ENCODE results near the gene CPA4.

The CPA4 gene

DNA sequence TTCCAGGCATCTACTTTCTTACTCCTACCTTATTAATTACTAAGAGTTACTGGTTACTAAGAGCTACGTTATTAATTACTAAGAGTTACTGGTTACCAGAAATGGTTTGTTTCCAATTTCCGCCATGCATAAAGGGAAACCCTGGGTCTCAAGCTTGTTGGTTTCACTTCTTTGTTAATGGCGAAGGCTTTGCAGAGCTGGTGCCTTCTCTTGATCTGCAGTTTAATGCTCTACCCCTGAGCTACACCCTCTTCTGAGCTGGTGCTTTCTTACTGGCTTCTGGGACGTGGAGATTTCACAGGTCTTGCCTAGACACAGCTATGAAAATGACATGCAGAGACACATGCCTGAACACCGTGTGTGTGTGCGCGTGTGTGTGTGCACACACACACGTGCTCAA, 560 bp downstream of the CPA4 start:
- Histone ChIP-seq H3K9me3 (ENCODE audit: low read length) (no peaks in the 10 kb centered on the region), H3K4me3 (ENCODE audit: low read depth in 1 of 2, low read length in 2 of 2) (no peak overlapping the region), H3K9ac (ENCODE audit: low read length) (no peak overlapping the region), H3K27me3 (ENCODE audit: control insufficient read depth in 1 of 2, insufficient read depth in 2 of 2, low read length in 2 of 2) (no peaks in the 10 kb centered on the region), H3K36me3 (ENCODE audit: insufficient read depth, low read length) (no peaks in the 10 kb centered on the region), H3K27ac (ENCODE audit: low read depth, low read length) (no peak overlapping the region), H3K4me1 (ENCODE audit: insufficient read depth, low read length) (no peaks in the 10 kb centered on the region)

DNA sequence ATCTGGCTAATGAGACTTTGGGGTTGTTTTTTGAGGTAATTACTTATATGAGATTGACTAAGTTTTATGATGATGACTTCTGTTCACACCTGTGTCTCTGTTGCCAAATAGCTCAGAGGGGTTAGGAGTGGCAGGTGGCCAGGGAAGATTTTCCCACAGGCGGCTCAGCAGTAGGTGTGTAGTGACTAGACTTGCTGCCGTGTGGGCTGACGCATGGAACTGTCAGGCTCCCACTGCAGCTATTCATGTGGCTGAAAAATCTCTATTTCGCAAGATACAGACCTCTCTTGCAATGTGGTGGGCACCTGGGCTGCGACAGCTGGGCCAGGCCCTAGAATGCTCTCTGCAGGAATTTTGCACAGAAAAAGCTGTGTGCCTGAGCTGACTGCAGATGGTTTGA, 1.4 kb downstream of the CPA4 start:
- H3K27me3 ChIP-seq (ENCODE audit: control insufficient read depth in 1 of 2, insufficient read depth in 2 of 2, low read length in 2 of 2) = no peaks in the 10 kb centered on the region
- no peak overlapping the region for H3K9ac ChIP-seq (ENCODE audit: low read length)
- H3K9me3 ChIP-seq (ENCODE audit: low read length) = no peaks in the 10 kb centered on the region
- no peak overlapping the region for H3K4me3 ChIP-seq (ENCODE audit: low read depth in 1 of 2, low read length in 2 of 2)
- no peak overlapping the region for H3K27ac ChIP-seq (ENCODE audit: low read depth, low read length)
- no peaks in the 10 kb centered on the region for H3K36me3 ChIP-seq (ENCODE audit: insufficient read depth, low read length)
- no peaks in the 10 kb centered on the region for H3K4me1 ChIP-seq (ENCODE audit: insufficient read depth, low read length)

- Histone ChIP-seq H3K27me3 (ENCODE audit: control insufficient read depth in 1 of 2, insufficient read depth in 2 of 2, low read length in 2 of 2) (no peaks in the 10 kb centered on the region), H3K9me3 (ENCODE audit: low read length) (no peaks in the 10 kb centered on the region), H3K36me3 (ENCODE audit: insufficient read depth, low read length) (no peaks in the 10 kb centered on the region), H3K4me1 (ENCODE audit: insufficient read depth, low read length) (no peaks in the 10 kb centered on the region), H3K4me3 (ENCODE audit: low read depth in 1 of 2, low read length in 2 of 2) (no peak overlapping the region), H3K27ac (ENCODE audit: low read depth, low read length) (no peak overlapping the region), H3K9ac (ENCODE audit: low read length) (no peak overlapping the region)
These were observed 3.4 kb downstream of the CPA4 start for GRCh38 chr7:130296221-130296951.

GRCh38 chr7:130297628-130298543, 4.9 kb downstream of the CPA4 start:
- no peaks in the 10 kb centered on the region for H3K9me3 ChIP-seq (ENCODE audit: low read length)
- no peak overlapping the region for H3K9ac ChIP-seq (ENCODE audit: low read length)
- H3K4me1 ChIP-seq (ENCODE audit: insufficient read depth, low read length) = no peaks in the 10 kb centered on the region
- H3K27ac ChIP-seq (ENCODE audit: low read depth, low read length) = no peak overlapping the region
- no peak overlapping the region for H3K4me3 ChIP-seq (ENCODE audit: low read depth in 1 of 2, low read length in 2 of 2)
- no peaks in the 10 kb centered on the region for H3K27me3 ChIP-seq (ENCODE audit: control insufficient read depth in 1 of 2, insufficient read depth in 2 of 2, low read length in 2 of 2)
- H3K36me3 ChIP-seq (ENCODE audit: insufficient read depth, low read length) = no peaks in the 10 kb centered on the region

- Histone ChIP-seq H3K9me3 (ENCODE audit: low read length) (no peaks in the 10 kb centered on the region), H3K27ac (ENCODE audit: low read depth, low read length) (no peak overlapping the region), H3K9ac (ENCODE audit: low read length) (no peak overlapping the region), H3K4me1 (ENCODE audit: insufficient read depth, low read length) (no peaks in the 10 kb centered on the region), H3K4me3 (ENCODE audit: low read depth in 1 of 2, low read length in 2 of 2) (no peak overlapping the region), H3K27me3 (ENCODE audit: control insufficient read depth in 1 of 2, insufficient read depth in 2 of 2, low read length in 2 of 2) (no peaks in the 10 kb centered on the region), H3K36me3 (ENCODE audit: insufficient read depth, low read length) (no peaks in the 10 kb centered on the region)
These were observed 5.8 kb downstream of the CPA4 start for GRCh38 chr7:130298544-130299326.

- H3K9me3 ChIP-seq (ENCODE audit: low read length) = no peaks in the 10 kb centered on the region
- no peaks in the 10 kb centered on the region for H3K36me3 ChIP-seq (ENCODE audit: insufficient read depth, low read length)
- H3K4me3 ChIP-seq (ENCODE audit: low read depth in 1 of 2, low read length in 2 of 2) = no peak overlapping the region
- H3K4me1 ChIP-seq (ENCODE audit: insufficient read depth, low read length) = no peaks in the 10 kb centered on the region
- no peak overlapping the region for H3K9ac ChIP-seq (ENCODE audit: low read length)
- H3K27ac ChIP-seq (ENCODE audit: low read depth, low read length) = no peak overlapping the region
- no peaks in the 10 kb centered on the region for H3K27me3 ChIP-seq (ENCODE audit: control insufficient read depth in 1 of 2, insufficient read depth in 2 of 2, low read length in 2 of 2)
These were observed 6.9 kb downstream of the CPA4 start for GRCh38 chr7:130299866-130300265.

DNA sequence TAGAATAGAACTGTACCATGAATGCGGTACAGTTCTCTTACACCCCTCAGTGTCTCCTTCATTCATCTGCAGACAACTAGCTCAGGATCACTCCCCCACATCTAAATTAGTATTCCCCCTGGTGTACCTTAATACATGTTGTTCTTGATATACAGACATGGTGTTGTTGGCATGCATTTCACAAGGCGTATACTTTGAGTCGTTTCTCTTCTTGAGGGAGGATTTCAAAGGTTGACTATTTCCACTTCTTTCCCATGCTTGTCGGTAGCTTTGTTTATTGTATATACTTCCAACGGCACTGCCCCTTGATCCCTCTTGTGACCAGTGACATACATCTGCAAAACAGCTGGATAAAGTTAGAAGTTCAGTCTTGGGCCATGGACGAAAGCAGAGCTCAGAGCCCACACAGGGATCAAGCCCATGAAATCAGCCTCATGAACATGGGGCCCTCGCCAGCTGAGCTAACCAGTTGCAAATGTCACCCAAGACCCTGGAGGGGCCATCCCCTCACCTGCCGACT, 8.6 kb downstream of the CPA4 start:
- Histone ChIP-seq H3K4me3 (ENCODE audit: low read depth in 1 of 2, low read length in 2 of 2) (no peak overlapping the region), H3K27ac (ENCODE audit: low read depth, low read length) (no peak overlapping the region), H3K9me3 (ENCODE audit: low read length) (no peaks in the 10 kb centered on the region), H3K27me3 (ENCODE audit: control insufficient read depth in 1 of 2, insufficient read depth in 2 of 2, low read length in 2 of 2) (no peaks in the 10 kb centered on the region), H3K4me1 (ENCODE audit: insufficient read depth, low read length) (no peaks in the 10 kb centered on the region), H3K36me3 (ENCODE audit: insufficient read depth, low read length) (no peaks in the 10 kb centered on the region), H3K9ac (ENCODE audit: low read length) (no peak overlapping the region)

DNA sequence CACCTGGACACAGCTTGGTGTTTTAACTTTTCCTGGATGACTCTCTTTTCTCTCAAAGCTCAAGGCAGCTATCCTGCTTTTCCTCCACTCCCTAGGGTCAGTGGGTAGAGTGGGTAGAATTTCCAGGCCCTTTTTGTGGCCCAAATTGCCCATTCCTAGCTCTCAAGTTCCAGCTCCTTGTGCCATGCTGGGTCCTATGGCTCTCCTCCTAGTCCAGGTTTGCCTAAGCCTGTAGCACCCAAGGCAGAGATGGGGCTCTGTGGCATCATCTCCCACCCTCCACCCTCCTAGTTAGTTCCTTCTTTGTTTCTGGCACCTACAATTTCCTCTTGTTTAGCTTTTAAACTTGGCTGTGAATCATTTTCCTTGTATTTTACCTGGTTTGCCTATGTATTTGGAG, 9.7 kb downstream of the CPA4 start:
- no peak overlapping the region for H3K27ac ChIP-seq (ENCODE audit: low read depth, low read length)
- no peak overlapping the region for H3K4me3 ChIP-seq (ENCODE audit: low read depth in 1 of 2, low read length in 2 of 2)
- H3K36me3 ChIP-seq (ENCODE audit: insufficient read depth, low read length) = no peaks in the 10 kb centered on the region
- H3K9ac ChIP-seq (ENCODE audit: low read length) = no peak overlapping the region
- no peaks in the 10 kb centered on the region for H3K4me1 ChIP-seq (ENCODE audit: insufficient read depth, low read length)
- no peaks in the 10 kb centered on the region for H3K9me3 ChIP-seq (ENCODE audit: low read length)
- no peaks in the 10 kb centered on the region for H3K27me3 ChIP-seq (ENCODE audit: control insufficient read depth in 1 of 2, insufficient read depth in 2 of 2, low read length in 2 of 2)

GRCh38 chr7:130303127-130303526, 10.2 kb downstream of the CPA4 start:
- Histone ChIP-seq H3K4me3 (ENCODE audit: low read depth in 1 of 2, low read length in 2 of 2) (no peak overlapping the region), H3K4me1 (ENCODE audit: insufficient read depth, low read length) (no peaks in the 10 kb centered on the region), H3K9ac (ENCODE audit: low read length) (no peak overlapping the region), H3K27ac (ENCODE audit: low read depth, low read length) (no peak overlapping the region), H3K9me3 (ENCODE audit: low read length) (no peaks in the 10 kb centered on the region), H3K36me3 (ENCODE audit: insufficient read depth, low read length) (no peaks in the 10 kb centered on the region), H3K27me3 (ENCODE audit: control insufficient read depth in 1 of 2, insufficient read depth in 2 of 2, low read length in 2 of 2) (no peaks in the 10 kb centered on the region)

DNA sequence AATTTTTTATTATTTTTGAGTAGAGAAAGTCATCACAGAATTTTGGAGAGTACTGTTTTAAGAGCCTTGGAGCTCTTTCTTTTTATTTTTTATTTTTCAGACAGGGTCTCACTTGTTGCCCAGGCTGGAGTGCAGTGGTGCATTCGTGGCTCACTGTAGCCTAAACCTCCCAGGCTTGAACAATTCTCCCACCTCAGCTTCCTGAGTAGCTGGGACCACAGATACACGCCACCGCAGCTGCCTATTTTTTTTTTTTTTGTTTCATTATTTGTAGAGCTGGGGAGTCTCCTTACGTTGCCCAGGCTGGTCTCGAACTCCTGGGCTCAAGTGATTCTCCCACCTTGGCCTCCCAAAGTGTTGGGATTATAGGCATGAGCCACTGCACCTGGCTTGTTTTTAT, 10.6 kb downstream of the CPA4 start:
- Histone ChIP-seq H3K27me3 (ENCODE audit: control insufficient read depth in 1 of 2, insufficient read depth in 2 of 2, low read length in 2 of 2) (no peaks in the 10 kb centered on the region), H3K4me3 (ENCODE audit: low read depth in 1 of 2, low read length in 2 of 2) (no peak overlapping the region), H3K36me3 (ENCODE audit: insufficient read depth, low read length) (no peaks in the 10 kb centered on the region), H3K27ac (ENCODE audit: low read depth, low read length) (no peak overlapping the region), H3K4me1 (ENCODE audit: insufficient read depth, low read length) (no peaks in the 10 kb centered on the region), H3K9ac (ENCODE audit: low read length) (no peak overlapping the region), H3K9me3 (ENCODE audit: low read length) (no peaks in the 10 kb centered on the region)

GRCh38 chr7:130303982-130304381, 11.0 kb downstream of the CPA4 start:
- H3K27me3 ChIP-seq (ENCODE audit: control insufficient read depth in 1 of 2, insufficient read depth in 2 of 2, low read length in 2 of 2) = no peaks in the 10 kb centered on the region
- H3K4me3 ChIP-seq (ENCODE audit: low read depth in 1 of 2, low read length in 2 of 2) = no peak overlapping the region

More at GRCh38 chr7:130303982-130304381, 11.0 kb downstream of the CPA4 start:
- Histone ChIP-seq H3K27ac (ENCODE audit: low read depth, low read length) (no peak overlapping the region), H3K9ac (ENCODE audit: low read length) (no peak overlapping the region), H3K36me3 (ENCODE audit: insufficient read depth, low read length) (no peaks in the 10 kb centered on the region), H3K4me1 (ENCODE audit: insufficient read depth, low read length) (no peaks in the 10 kb centered on the region), H3K9me3 (ENCODE audit: low read length) (no peaks in the 10 kb centered on the region)
